ENCODE data around the gene LGI2.

DNA sequence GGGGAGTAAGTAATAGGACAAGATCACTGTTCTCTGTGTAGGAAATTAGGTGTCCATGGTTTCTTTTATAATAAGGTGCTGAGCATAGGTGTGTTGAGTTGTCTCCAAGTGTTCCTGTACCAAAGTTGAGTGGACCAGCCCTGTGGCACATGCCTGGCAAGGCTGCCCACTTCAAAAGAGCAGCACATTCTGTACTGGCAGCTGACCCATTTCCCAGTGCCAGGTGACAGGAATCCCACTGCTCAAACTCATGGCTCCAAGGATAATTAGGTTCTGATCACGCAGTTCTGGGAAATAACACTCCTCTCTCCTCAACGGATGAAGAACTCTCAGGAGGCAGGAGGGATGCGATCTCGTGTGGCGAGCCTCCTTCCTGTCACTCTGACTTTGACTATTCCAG lies 12.8 kb upstream of the LGI2 start:
- TF ChIP-seq, protein P1, sequence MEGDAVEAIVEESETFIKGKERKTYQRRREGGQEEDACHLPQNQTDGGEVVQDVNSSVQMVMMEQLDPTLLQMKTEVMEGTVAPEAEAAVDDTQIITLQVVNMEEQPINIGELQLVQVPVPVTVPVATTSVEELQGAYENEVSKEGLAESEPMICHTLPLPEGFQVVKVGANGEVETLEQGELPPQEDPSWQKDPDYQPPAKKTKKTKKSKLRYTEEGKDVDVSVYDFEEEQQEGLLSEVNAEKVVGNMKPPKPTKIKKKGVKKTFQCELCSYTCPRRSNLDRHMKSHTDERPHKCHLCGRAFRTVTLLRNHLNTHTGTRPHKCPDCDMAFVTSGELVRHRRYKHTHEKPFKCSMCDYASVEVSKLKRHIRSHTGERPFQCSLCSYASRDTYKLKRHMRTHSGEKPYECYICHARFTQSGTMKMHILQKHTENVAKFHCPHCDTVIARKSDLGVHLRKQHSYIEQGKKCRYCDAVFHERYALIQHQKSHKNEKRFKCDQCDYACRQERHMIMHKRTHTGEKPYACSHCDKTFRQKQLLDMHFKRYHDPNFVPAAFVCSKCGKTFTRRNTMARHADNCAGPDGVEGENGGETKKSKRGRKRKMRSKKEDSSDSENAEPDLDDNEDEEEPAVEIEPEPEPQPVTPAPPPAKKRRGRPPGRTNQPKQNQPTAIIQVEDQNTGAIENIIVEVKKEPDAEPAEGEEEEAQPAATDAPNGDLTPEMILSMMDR (conservative IDR thresholded peaks at IDR 0.05 in 1 of 2, IDR thresholded peaks at IDR 0.05 in 1 of 2; ENCODE audit: extremely low read depth in 1 of 2, insufficient read depth in 1 of 2, low read depth in 1 of 2, low read length in 2 of 2) = no peak
- no peak for TF ChIP-seq EZH2 (IDR thresholded peaks at IDR 0.05; ENCODE audit: borderline replicate concordance, low read length)
